Mesenchymal stem cell (in vitro differentiated cells and primary cell): ENCODE data around the gene TNS1.

Experiments used
- DNase-seq: peaks from one replicate; pipeline ENCODE4 v3.0.0-alpha.2; 2013
- H2AFZ ChIP-seq: one replicate; pipeline ENCODE4 v1.6.1; 2013; ENCODE audit warnings: low read depth, mild to moderate bottlenecking, control low read depth, inconsistent platforms, low read length, moderate library complexity
- H2AK5ac ChIP-seq: 2 replicates; pipeline ENCODE4 v1.6.1; 2013; ENCODE audit warnings: low read length, moderate library complexity, mild to moderate bottlenecking, inconsistent platforms; ENCODE audit not compliant: severe bottlenecking
- H2BK120ac ChIP-seq: one replicate; pipeline ENCODE4 v1.6.1; 2013; ENCODE audit warnings: low read depth, mild to moderate bottlenecking, inconsistent platforms, low read length, moderate library complexity
- H2BK12ac ChIP-seq, 2 experiments: one replicate each; pipeline ENCODE4 v1.6.1; 2013; ENCODE audit warnings: inconsistent platforms in 2 of 2, low read length in 2 of 2, mild to moderate bottlenecking in 2 of 2, moderate library complexity in 2 of 2, control low read depth in 1 of 2
- H2BK15ac ChIP-seq: one replicate; pipeline ENCODE4 v1.6.1; 2013; ENCODE audit warnings: mild to moderate bottlenecking, low read depth, inconsistent platforms; ENCODE audit not compliant: poor library complexity, severe bottlenecking
- H2BK5ac ChIP-seq: 2 replicates; pipeline ENCODE4 v1.6.1; 2013; ENCODE audit warnings: low read depth, mild to moderate bottlenecking, low read length, control low read depth, inconsistent platforms; ENCODE audit not compliant: poor library complexity, severe bottlenecking
- H3K14ac ChIP-seq, 2 experiments: one replicate each; pipeline ENCODE4 v1.6.1; 2013; ENCODE audit warnings: inconsistent platforms in 2 of 2, low read length in 2 of 2, control low read depth in 1 of 2, mild to moderate bottlenecking in 1 of 2, moderate library complexity in 1 of 2
- H3K18ac ChIP-seq, 2 experiments: one replicate each; pipeline ENCODE4 v1.6.1; 2013; ENCODE audit warnings: inconsistent platforms in 2 of 2, low read length in 2 of 2, control low read depth in 1 of 2, low read depth in 1 of 2, mild to moderate bottlenecking in 1 of 2
- H3K23ac ChIP-seq, 2 experiments: one replicate each; pipeline ENCODE4 v1.6.1; 2013; ENCODE audit warnings: inconsistent platforms in 2 of 2, low read length in 2 of 2, mild to moderate bottlenecking in 2 of 2, moderate library complexity in 2 of 2, control low read depth in 1 of 2
- H3K27ac ChIP-seq: 2 replicates; pipeline ENCODE4 v1.5.1; 2013; ENCODE audit warnings: mild to moderate bottlenecking, moderate library complexity, low read length, control low read depth, inconsistent platforms; ENCODE audit not compliant: poor library complexity, severe bottlenecking
- H3K27me3 ChIP-seq, 2 experiments: 2 replicates each; pipeline versions ENCODE4 v1.6.1 to v1.7.0; 2013; ENCODE audit warnings: low read length in 2 of 2, mild to moderate bottlenecking in 2 of 2, moderate library complexity in 2 of 2, control low read depth in 1 of 2, inconsistent platforms in 1 of 2; ENCODE audit not compliant: control insufficient read depth in 1 of 2, insufficient read depth in 1 of 2
- H3K36me3 ChIP-seq, 2 experiments: 2 replicates each; pipeline versions ENCODE4 v1.6.1 to v1.7.0; 2013; ENCODE audit warnings: low read length in 2 of 2, control low read depth in 1 of 2, inconsistent platforms in 1 of 2, low read depth in 1 of 2, mild to moderate bottlenecking in 1 of 2; ENCODE audit not compliant: insufficient read depth in 2 of 2, control insufficient read depth in 1 of 2
- H3K4ac ChIP-seq, 2 experiments: one replicate each; pipeline ENCODE4 v1.6.1; 2013; ENCODE audit warnings: inconsistent platforms in 2 of 2, low read length in 2 of 2, mild to moderate bottlenecking in 2 of 2, moderate library complexity in 2 of 2, control low read depth in 1 of 2, low read depth in 1 of 2
- H3K4me1 ChIP-seq: 2 replicates; pipeline ENCODE4 v1.6.1; 2013; ENCODE audit warnings: low read depth, low read length, control low read depth; ENCODE audit not compliant: control insufficient read depth, insufficient read depth
- H3K4me2 ChIP-seq: 2 replicates; pipeline ENCODE4 v1.6.1; 2013; ENCODE audit warnings: low read length, mild to moderate bottlenecking, inconsistent platforms; ENCODE audit not compliant: poor library complexity, severe bottlenecking
- H3K4me3 ChIP-seq, 2 experiments: 2 replicates each; pipeline versions ENCODE4 v1.5.1 to v1.7.0; 2013; ENCODE audit warnings: low read length in 2 of 2, mild to moderate bottlenecking in 2 of 2, control low read depth in 1 of 2, low read depth in 1 of 2; ENCODE audit not compliant: insufficient read depth in 1 of 2
- H3K79me1 ChIP-seq: replicated peaks from 2 replicates; pipeline ENCODE4 v1.6.1; 2013; ENCODE audit warnings: mild to moderate bottlenecking, control low read depth, low read length, inconsistent platforms; ENCODE audit not compliant: poor library complexity, severe bottlenecking
- H3K9ac ChIP-seq: 2 replicates; pipeline ENCODE4 v1.7.0; 2013; ENCODE audit warnings: mild to moderate bottlenecking, low read length, moderate library complexity
- H3K9me3 ChIP-seq: 2 replicates; pipeline ENCODE4 v1.7.0; 2013; ENCODE audit warnings: mild to moderate bottlenecking, low read length; ENCODE audit not compliant: control insufficient read depth
- H4K8ac ChIP-seq: one replicate; pipeline ENCODE4 v1.6.1; 2013; ENCODE audit warnings: inconsistent platforms, mild to moderate bottlenecking, low read length, moderate library complexity
- H4K91ac ChIP-seq: one replicate; pipeline ENCODE4 v1.6.1; 2013; ENCODE audit warnings: mild to moderate bottlenecking, low read length, inconsistent platforms
- WGBS: methylation state at CpG from one replicate; pipeline ENCODE4 v1.1.7; 2013; ENCODE audit warnings: mixed read lengths; 5-methylcytosine and 5-hydroxymethylcytosine counted together

Gene TNS1

DNA sequence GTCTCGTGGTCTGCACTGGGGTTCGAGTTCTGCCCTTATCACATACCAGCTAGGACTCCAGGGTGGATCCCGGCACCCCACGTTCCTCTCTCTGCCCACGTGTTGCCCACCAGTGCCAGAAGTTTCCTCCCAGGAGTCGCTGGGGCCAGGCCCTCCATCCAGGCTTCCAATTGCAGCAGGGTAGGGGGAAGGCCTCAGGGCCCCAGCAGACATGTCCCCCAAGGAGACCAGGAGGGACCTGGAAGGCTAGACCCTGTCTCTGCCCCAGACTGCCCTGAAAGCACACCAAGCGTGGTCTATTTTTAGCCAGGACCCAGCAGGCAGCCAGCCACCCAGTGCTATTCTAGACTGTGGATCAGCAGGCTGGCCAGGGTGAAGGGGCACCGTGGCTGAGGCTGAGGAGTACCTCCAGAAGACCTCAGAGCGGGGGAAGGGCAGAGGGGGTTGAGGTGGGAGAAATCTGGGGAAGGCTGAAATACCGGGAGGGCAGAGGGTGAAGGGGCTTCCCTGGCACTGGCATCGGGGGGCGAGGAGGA, 18.8 kb upstream of the TNS1 start:
- Histone ChIP-seq H3K27me3 (peaks cover 10 to 13% of the 10 kb centered on the region in 2 experiments), H3K79me1 (no peaks in the 10 kb centered on the region), H3K18ac (no peak overlapping the region), H3K9me3 (no peaks in the 10 kb centered on the region), H2BK15ac (no peak overlapping the region), H3K36me3 (no peaks in the 10 kb centered on the region), H2BK120ac (no peak overlapping the region), H3K4me3 (no peak overlapping the region), H2AFZ (no peak overlapping the region), H3K9ac (no peak overlapping the region), H3K27ac (no peak overlapping the region), H3K14ac (no peak overlapping the region), H4K91ac (no peak overlapping the region), H2BK5ac (no peak overlapping the region), H2AK5ac (no peak overlapping the region), H4K8ac (no peak overlapping the region), H3K23ac (no peak overlapping the region), H3K4ac (no peak overlapping the region), H3K4me1 (peaks cover 3% of the 10 kb centered on the region), H3K4me2 (no peak overlapping the region), H2BK12ac (no peak overlapping the region)
- WGBS = 75% methylated on average over 12 of the region's 12 CpGs
- no peak for DNase-seq

DNA sequence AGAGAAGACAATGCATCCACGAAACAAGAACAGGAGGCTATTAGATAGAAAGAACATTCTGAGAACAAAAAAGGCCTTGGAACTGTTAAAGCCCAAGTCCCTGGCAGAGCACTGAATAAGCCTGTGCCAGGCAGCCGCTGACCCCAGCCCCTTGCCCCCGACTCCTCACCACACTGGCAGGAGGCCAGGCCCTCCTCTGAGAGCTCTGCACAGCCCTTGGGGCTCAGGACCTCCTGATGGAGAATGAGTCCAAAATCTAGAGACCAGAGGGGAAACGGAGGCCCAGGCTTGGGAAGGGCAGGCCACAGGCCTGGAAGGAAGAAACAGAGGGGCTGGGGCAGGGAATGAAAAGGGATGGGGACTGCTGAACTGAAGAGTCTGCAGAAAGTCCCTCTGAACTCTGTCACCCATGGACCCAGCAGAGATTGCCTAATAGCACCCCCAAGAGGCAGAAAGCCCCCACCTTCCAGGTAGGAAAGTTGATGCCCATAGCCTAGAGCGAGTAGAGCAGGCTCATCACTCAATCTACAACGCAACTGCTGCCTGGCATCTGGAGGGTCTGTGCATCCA, 18.3 kb upstream of the TNS1 start:
- DNase-seq = no peak
- Histone ChIP-seq H3K23ac (no peak overlapping the region), H3K36me3 (no peaks in the 10 kb centered on the region), H3K4me1 (peaks cover 3% of the 10 kb centered on the region), H2AK5ac (no peak overlapping the region), H2BK120ac (no peak overlapping the region), H3K4me2 (no peak overlapping the region), H2BK15ac (no peak overlapping the region), H4K91ac (no peak overlapping the region), H2BK5ac (no peak overlapping the region), H3K4me3 (no peak overlapping the region), H3K27me3 (peaks cover 9 to 16% of the 10 kb centered on the region in 2 experiments), H3K14ac (no peak overlapping the region), H3K4ac (no peak overlapping the region), H3K79me1 (no peaks in the 10 kb centered on the region), H3K27ac (no peak overlapping the region), H3K9ac (no peak overlapping the region), H4K8ac (no peak overlapping the region), H2BK12ac (no peak overlapping the region), H3K18ac (no peak overlapping the region), H2AFZ (no peak overlapping the region), H3K9me3 (no peaks in the 10 kb centered on the region)
- 82% methylated on average over 6 of the region's 6 CpGs for WGBS

DNA sequence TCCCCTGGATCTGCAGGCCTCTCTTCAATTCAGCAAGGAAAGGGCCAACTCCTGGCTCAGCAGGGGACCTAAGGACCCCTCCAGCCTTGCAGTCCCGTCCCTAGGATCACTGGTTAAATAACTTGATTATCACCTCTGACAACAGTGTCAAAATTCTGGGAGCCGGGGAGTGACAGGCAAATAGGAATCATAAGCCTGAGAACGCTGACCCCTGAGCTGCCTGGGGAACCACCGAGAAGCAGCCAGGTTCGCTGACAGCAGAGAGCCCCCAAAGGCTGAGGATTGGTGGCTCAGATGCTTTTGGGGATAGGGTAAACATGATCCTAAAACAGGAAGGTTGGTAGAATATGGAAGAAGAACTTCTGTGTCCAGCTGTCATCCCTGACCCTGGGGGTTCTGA, 17.5 kb upstream of the TNS1 start:
- Histone ChIP-seq H3K4ac (no peak overlapping the region), H4K91ac (no peak overlapping the region), H3K23ac (no peak overlapping the region), H3K27ac (no peak overlapping the region), H2BK120ac (no peak overlapping the region), H4K8ac (no peak overlapping the region), H2BK15ac (no peak overlapping the region), H3K79me1 (no peaks in the 10 kb centered on the region), H3K4me3 (no peak overlapping the region), H3K4me1 (peaks cover 3% of the 10 kb centered on the region), H3K18ac (no peak overlapping the region), H2AK5ac (no peak overlapping the region), H2AFZ (no peak overlapping the region), H2BK12ac (no peak overlapping the region), H3K14ac (no peak overlapping the region), H3K36me3 (no peaks in the 10 kb centered on the region), H3K27me3 (peaks cover 9 to 21% of the 10 kb centered on the region in 2 experiments), H3K9me3 (no peaks in the 10 kb centered on the region), H2BK5ac (no peak overlapping the region), H3K4me2 (no peak overlapping the region), H3K9ac (no peak overlapping the region)
- no peak for DNase-seq
- 55% methylated on average over 5 of the region's 5 CpGs for WGBS

DNA sequence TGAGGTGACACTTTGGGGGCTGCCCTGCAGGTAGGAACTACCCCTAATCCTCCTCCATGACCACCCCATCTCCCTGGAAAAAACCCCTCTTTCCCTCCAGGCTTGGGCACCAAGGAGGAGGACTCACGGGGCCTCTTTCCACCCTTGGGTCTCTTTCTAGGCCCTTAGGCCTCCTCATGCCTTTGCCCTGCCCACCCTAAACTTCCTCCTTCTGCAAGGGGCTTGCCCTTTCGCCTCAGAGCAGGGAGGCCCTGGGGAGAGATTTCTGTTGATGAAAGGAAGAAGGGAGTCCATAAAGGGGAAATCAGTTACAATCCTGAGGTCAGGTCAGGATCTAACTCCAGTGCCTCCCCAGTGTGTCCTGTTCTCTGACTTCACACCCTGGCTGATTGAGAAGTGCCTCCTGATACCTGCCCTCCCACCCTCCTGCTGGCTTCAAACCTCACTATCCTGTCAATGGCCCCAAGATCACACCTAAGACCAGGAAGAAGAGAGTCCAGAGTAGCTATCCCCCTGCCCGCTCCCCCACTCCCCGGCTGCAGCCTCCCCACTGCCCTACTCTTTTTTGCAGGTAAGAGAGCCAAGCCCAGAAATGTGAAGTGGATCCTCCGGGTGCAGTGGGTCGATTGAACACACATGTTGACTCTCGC, 16.7 kb upstream of the TNS1 start:
- Histone ChIP-seq H3K4me3 (no peak overlapping the region), H4K8ac (no peak overlapping the region), H2BK15ac (no peak overlapping the region), H3K18ac (no peak overlapping the region), H2BK12ac (no peak overlapping the region), H3K9me3 (no peaks in the 10 kb centered on the region), H2AFZ (no peak overlapping the region), H2BK5ac (no peak overlapping the region), H3K4ac (no peak overlapping the region), H3K9ac (no peak overlapping the region), H4K91ac (no peak overlapping the region), H3K14ac (no peak overlapping the region), H3K79me1 (no peaks in the 10 kb centered on the region), H2BK120ac (no peak overlapping the region), H3K36me3 (no peaks in the 10 kb centered on the region), H3K27me3 (peaks cover 9 to 26% of the 10 kb centered on the region in 2 experiments), H3K27ac (no peak overlapping the region), H2AK5ac (no peak overlapping the region), H3K4me2 (no peak overlapping the region), H3K4me1 (peaks cover 3% of the 10 kb centered on the region), H3K23ac (no peak overlapping the region)
- 84% methylated on average over 3 of the region's 7 CpGs for WGBS
- no peak for DNase-seq
